ENCODE results near the gene MGAT5B.

MGAT5B gene

DNA sequence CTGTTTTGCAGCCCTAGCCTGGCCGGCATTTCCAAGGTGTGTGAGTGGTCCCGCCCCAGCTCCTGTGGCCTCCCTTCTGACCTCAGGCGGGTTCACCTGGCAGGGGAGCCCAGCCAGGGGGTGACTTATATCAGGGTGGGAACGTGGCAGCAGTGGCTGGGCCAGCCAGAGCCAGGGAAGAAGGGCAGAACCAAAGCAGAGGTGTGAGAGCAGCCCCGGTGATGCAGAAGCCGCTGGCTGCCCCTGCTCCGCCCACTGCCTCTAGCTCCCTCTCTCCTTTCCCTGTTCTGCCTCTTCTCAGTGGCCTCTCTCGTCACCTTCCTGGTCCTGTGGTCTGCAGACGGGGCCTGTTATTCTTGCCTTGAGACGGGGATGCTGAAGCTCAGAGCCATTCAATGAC is 12.1 kb downstream of the MGAT5B start:
- no peak for DNase-seq (ENCODE audit: low spot score)

DNA sequence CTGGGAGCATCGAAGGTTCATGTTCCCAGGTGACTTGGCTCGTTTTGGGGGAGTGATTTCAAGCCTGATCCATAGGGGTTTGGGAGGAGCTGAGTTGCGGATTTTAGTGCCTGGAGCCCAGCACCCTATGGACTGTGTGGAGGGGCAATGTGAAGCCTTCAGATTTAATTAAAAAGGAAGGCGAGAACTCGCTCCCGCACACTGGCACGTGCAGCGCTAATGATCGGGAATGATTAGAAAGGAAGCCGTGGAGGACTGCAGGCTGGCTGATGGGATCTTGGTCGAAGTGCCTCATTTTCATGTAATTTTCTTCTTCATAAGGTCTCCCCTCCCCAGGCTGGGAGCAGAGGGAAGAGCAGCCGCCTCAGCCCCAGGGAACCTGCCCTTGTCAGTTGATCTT is 12.8 kb downstream of the MGAT5B start:
- DNase-seq (ENCODE audit: low spot score) = no peak

DNA sequence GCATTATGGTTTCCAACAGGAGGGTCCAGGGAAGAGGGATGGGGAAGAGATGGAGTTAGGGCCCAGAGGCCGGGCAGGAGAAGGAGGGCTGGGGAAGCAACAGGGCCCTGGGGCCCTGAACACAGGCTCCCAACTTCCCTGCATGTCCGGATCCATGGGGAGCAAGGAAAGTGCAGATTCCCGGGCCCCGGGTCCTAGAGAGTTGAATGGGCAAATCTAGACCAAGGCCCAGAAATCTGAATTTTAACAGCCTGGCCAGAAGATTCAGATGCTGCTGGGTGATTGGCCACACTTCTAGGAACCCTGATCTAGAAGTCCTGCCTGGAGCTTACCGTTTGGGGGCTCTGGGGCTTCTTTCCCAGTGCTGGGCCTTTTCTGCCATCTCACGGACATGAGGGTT is 13.2 kb downstream of the MGAT5B start:
- no peak for DNase-seq (ENCODE audit: low spot score)

DNA sequence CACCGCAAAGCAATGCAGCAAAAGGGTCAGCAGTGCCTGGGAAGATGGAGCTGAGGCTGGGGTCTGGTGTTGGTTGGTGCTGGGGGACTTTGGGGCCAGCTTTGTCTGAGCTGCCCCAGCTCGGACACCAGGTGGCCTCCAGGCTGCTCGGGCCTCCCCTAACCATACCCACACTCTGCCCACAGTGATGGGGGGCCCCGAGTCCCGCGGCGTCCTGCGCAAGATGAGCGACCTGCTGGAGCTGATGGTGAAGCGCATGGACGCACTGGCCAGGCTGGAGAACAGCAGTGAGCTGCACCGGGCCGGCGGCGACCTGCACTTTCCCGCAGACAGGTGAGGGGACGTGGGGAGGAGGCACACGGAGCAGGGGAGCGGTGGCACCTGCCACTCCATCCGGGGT is 13.8 kb downstream of the MGAT5B start:
- no peak for DNase-seq (ENCODE audit: low spot score)

DNA sequence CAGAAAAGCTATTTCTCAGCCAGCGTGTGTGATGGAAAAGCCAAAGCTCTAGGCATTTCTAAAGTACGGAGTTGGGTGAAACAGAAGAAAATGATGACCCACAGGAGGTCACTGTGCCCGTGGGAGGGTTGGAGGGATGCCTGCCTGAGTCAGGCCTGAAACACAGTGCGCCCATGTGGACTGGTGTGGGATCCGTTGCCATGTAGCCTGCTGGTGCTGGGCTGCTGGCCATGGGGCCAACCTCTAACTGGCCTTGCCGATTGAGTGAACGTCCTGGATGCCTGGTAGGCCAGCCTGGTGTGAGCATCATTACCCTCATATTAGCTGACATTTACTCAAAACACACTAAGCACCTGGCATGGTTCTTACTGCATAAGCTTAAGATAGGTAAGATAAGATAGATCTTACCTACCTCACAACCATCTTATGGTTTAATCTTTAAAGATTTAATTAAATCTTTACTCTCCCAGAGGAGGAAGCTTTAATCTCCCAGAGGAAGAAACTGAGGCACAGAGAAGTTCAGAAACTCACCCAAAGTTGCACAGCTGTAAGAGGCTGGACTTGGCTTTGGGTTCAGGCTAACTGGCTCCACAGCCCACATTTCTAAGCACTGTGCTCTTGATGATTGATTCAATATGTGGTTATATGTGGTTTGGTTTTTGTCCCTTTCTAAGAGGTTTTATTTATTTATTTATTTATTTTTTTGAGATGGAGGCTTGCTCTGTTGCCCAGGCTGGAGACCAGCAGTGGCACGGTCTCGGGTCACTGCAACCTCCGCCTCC is 15.7 kb downstream of the MGAT5B start:
- DNase-seq (ENCODE audit: low spot score) = no peak

DNA sequence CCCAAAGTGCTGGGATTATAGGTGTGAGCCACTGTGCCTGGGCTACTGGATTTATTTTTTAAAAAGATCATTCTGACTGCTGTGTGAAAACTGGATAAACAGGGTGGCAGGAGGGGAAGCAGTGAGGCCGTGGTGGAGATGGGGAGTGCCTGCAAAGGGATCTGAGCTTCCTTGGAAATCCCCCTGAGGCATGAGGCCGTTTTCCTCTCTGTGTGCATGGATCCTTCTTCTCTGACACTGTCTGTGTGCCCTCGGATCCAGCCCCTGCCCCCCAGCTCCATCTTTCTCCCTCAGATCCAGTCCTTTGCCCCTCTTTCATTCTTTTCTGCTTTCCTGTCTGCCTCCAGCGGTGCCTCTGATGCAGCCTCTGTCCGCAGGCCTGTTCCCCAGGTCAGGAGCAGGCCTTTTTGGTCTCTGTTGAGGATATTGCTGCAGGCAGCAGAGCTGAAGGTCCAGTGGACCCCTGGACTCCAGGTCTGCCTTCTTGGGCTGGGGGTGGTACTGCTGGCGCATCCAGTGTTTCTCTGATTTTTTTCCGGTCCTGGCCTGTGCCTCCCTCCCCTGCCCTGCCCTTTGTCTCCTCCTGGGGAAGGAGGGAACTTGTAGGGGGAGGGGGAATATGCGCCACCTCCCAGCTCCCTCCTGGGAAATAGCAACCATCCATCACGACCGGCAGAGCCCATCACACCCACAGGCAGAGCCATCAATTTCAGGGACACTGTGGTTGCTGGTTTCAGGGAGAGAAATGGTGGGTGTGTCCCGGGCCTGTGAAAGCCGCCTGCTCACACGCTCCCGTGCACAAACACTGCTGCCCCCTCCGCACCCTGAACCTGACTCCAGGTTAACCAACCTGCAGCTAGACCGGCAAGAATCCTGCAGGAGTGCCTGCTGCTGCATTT is 17.0 kb downstream of the MGAT5B start:
- no peak for DNase-seq (ENCODE audit: low spot score)

DNA sequence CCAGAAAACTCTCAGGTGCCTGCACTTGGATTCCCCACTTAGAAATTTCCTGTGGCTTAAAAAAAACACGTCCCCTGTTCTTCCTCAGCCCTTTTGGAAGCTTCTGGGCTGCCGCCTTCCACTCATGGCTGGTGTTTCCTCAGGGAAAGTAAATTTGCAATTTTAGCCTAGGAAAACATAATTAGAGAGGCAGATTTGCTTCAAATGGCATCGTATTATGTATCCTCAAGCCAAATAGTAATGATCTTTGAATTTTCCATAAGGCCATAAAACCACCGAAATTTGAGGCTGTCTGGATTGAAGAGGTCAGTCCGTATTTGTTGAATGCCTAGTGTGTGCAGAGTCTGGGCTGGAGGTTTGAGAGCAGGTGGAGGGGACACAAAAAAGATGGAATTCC is 17.7 kb downstream of the MGAT5B start:
- DNase-seq (ENCODE audit: low spot score) = no peak

DNA sequence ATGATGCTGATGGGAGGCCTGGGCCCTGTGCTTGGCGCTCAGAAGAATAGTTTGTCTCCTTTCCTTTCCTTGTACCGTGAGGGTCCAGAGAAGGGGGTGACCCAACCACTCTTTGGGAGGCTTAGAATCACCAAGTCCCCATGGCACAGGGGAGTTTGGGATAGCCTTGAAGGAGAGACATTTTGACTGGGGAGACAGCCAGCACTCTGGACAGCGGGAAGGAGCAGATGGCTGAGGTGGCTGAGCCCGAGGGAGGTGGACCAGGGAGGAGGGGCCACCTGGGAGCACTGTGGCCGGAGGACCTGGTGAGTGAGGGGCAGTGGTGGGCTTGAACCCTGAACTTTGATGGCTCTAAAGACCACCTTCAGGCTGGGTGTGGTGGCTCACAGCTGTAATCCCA is 18.2 kb downstream of the MGAT5B start:
- DNase-seq (ENCODE audit: low spot score) = no peak

DNA sequence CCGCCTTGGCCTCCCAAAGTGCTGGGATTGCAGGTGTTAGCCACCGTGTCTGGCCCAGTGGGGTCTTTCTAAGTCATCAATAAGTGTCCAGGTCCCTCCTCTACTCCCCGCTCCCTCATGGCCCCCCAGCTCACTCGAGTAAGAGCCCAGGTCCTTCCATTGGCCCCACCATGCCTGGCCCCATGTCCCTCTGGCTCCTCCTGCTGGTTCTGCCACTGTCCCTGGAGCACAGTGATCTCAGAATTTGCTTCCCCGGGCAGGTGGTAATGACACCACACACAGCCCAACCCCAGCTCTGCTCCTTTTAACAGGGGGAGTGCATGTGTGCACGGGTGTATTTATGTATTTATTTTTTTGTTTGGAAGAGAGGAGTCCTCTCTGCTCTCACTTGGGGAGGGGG is 19.6 kb downstream of the MGAT5B start:
- DNase-seq (ENCODE audit: low spot score) = no peak

DNA sequence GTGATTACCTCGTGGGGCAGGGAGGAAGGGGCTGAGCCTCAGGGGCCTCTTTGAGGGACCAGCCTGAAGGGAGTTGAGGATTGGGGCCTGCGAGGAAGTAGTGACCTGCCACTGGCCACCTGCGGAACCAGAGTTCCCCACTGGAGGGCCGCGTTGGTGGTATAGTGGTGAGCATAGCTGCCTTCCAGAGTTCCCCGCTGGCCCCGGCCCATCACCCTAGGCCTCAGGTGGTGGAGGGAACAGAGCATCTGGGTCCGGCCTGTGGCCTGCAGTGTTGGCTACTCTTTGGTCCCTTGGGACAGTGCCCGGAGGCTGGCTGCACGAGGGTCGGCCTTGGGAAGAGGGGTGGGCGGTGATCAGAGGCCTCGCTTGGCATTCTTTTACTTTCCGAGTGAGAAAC is 20.5 kb downstream of the MGAT5B start:
- DNase-seq (ENCODE audit: low spot score) = no peak

DNA sequence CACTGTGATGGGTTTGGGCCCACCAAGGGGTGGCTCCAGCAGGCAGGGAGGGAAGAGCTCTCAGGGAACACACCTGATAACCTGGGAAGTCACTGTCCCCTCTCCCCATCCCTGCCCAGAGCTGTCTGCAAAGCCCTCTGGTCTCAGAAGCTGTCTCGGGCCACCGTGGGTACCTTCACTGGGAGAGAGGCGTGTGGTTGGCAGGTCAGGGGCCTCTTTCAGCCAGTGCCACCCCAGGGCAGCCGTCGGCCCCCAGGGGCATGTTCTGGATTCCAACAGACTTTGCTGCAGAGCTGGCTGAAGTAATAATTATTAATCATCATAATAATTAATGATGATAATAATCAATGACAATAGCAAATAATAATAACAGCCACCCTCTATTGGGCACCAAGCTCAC is 21.1 kb downstream of the MGAT5B start:
- no peak for DNase-seq (ENCODE audit: low spot score)

DNA sequence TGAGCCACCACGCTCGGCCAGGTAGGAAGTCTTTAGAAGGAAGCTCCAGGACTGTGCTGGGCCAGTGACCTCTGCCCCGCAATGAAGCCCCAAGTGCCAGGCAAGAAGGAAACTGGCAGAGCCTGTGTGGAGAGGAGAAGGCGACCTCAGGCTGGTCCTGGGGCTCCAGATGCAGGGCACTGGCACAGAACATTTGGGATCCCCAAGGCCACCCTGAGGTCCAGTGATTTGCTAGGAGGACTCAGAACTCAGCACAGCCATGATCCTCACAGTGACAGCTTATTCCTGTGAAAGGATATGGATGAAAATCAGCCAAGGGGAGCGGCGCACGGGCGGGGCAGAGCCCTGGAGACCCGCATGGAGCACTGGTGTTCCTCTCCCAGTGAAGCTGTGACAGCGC is 24.1 kb downstream of the MGAT5B start:
- no peak for DNase-seq (ENCODE audit: low spot score)

DNA sequence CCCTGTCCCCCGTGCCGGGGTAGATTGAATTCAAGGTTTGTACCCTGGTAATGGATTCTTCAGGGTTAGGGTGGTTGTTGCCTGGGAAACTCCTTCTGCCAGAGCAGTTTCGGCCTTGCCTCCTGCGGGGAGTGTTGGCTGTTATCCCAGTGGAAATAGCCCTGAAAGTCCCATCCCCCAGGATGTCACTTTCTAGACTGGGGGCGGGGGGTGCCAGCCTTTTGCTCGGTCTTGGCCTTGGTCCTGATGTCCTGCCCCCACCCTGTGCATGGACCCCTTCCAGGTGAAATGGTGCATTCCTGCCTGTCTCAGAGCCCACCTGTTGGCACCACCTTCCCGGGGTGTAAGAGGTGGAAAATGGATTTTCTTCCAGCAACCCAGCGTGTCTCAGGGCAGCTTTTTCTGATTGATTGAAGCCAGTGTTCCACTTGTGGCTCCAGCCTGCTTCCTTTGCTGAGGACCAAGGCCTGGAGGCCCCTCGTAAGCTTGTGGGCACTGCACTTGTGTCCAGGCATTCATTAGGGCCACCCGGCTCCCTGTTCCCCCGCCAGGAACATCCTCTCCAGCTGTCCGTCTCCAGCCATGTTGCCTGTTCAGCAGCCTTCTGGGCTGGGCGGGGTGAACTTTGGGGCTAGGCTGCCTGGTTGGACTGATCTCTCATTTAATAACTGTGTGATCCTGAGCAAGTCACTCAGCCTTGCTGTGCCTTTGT is 25.6 kb downstream of the MGAT5B start:
- DNase-seq (ENCODE audit: low spot score) = no peak

DNA sequence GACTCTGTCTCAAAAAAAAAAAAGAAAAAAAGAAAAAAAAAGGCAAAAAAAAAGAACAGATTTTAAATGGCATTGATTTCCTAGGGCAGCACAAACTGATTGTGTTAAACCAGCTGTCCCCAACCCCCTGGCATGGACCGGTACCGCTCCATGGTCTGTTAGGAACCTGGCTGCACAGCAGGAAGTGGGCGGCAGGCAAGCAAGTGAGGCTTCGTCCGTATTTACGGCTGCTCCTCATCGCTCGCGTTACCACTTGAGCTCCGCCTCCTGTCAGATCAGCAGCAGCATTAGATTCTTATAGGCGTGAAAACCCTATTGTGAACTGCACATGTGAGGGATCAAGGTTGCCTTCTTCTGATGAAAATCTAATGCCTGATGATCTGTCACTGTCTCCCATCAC is 26.6 kb downstream of the MGAT5B start:
- DNase-seq (ENCODE audit: low spot score) = no peak

DNA sequence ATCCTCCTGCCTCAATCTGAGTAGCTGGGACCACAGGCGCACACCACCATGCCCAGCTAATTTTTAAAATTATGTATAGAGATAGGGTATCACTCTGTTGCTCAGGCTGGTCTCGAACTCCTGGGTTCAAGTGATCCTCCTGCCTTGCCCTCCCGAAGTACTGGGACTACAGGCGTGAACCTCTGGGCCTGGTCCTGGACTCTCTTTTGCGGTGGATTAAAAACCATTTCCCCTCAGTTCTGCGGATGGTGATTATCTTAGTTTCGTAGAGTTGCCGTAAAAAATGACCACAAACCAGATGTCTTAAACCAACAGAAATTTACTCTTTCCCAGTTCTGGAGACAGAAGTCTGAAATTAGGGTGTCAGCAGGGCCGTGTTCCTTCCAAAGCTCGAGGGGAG is 28.8 kb downstream of the MGAT5B start:
- DNase-seq (ENCODE audit: low spot score) = no peak

DNA sequence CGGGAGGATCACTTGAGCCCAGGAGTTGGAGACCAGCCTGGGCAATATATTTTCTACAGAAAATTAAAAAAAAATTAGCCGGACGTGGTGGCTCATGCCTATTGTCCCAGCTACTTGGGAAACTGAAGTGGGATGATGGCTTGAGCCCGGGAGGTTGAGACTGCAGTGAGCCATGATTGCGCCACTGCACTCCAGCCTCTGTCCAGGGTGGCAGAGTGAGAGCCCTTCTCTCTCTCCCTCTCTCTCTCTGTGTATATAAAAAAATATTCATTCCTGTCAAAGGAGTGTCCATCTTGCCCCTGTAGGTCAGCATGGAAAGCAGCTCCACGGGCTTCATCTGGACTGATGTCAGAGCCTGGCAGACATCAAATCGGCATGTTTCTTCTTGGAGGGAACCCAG is 31.2 kb downstream of the MGAT5B start:
- no peak for DNase-seq (ENCODE audit: low spot score)

DNA sequence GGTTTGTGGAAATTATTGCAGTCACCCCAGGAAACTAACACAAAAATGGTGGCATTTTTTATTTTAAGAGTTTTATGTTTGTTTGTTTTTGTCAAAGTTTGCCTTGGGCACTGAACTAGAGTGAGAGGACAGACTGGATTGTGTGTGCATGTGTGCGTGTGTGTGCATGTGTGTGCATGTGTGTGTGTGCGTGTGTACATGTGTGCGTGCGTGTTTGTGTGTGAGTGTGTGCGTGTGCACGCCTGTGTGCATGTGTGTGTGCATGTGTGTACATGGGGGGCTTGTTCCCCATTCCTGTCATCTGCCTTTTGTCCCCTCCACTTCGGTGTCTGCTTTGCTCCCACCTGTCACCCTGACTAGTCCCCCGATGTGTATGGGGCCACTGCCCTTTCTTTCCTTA is 32.5 kb downstream of the MGAT5B start:
- DNase-seq (ENCODE audit: low spot score) = no peak

DNA sequence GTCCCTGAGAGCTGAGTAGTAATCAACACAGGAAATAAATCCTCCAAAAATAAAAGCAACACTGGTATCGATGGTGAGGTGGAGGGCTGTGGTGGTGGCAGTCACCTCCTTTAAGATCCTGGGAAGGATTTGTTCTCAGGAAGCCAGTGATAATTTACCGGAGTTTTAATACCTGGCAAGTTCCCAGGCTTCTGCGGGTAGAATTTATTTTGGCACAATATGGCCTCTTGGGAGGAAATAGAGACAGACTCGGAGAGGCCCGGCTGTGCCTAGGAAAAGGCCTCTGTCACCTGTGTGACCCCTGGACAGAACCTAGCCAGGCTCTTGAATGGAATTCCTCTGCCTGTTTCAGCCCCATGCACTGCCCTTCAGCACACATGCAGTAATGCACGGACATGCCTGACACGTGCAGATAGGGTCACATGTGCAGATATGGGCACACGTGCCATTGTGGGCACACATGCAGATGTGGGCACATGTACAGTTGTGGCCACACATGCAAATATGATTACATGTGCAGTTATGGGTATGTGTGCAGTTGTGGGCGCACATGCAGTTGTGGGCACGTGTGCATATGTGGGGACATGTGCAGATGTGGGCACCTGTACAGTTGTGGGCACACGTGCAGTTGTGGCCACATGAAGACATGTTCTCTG is 33.5 kb downstream of the MGAT5B start:
- DNase-seq (ENCODE audit: low spot score) = no peak

DNA sequence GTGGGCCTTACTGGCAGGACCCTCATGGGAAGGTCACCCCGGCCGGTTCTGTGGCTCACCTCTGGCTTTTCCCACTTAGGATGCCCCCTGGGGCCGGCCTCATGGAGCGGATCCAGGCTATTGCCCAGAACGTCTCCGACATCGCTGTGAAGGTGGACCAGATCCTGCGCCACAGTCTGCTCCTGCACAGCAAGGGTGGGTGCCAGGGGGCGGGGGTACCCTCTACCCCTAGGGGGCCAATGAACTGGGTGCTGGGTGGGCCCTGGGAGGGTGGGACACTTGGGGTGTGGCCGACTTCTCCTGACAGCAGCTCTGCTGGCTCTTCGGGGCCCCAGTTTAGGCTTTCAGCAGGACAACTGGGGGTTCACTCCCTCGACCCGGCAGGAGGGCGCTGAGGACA is 34.3 kb downstream of the MGAT5B start:
- DNase-seq (ENCODE audit: low spot score) = no peak

DNA sequence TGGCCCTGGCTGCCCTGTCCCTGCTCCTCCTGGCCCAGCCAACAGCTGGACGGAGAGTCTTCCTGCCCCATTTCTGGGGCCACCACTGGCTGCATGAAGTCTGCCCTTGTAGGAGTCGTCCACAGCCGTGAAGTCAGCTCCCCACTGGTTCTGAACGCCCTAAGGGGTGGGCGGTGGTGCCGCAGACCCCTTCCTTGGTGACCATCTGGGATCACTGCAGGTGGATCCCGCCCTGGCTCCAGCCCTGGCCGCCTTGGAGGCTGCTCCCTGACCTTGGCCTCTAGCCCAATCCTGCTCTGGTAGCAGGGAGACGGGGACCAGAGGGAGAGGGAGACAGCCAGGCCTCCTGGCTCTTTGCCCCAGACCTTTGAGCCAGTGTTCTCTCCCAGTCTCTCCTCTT is 35.4 kb downstream of the MGAT5B start:
- no peak for DNase-seq (ENCODE audit: low spot score)

DNA sequence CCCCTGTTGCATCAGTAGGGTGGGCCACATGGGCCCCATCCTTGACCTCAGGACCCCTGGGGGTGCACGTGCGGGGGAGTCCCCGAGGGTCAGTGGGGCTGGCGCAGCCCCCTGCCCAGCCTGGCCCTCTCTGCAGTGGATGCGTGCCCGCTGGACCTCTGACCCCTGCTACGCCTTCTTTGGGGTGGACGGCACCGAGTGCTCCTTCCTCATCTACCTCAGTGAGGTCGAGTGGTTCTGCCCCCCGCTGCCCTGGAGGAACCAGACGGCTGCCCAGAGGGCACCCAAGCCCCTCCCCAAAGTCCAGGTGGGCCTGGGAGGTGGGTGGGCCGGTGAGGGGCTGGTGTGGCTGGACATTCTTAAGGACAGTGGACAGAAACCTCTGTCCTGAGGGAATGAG is 35.9 kb downstream of the MGAT5B start:
- no peak for DNase-seq (ENCODE audit: low spot score)

DNA sequence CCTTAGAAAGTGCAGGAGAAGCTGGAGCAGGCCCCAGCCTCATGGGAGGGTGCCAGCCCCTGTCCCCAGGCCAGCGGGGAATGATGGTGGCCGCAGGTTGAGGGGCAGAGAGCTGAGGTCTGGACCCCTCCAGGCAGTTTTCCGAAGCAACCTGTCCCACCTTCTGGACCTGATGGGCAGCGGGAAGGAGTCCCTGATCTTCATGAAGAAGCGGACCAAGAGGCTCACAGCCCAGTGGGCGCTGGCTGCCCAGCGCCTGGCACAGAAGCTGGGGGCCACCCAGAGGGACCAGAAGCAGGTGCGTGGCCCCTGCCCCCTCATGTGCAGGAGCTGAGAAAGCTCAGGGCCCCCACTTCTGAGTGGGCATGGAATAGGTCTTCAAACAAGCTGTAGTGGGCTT is 36.8 kb downstream of the MGAT5B start:
- DNase-seq (ENCODE audit: low spot score) = no peak

Data from CD4-positive, alpha-beta T cell treated with Interleukin-6 at 100 ng/mL for 8 hours (primary cell).